Liver (tissue), 9 donors: Measurements from ENCODE around the gene ZGRF1. TPM values are rescaled to one million over a fixed set of nuclear protein-coding genes. Genes with fewer than 3 reads are reported as not detected.

Experiments used
- DNase-seq: peaks from one replicate; pipeline ENCODE4 v3.0.0-alpha.2; 2017; ENCODE audit warnings: low spot score
- H3K27ac ChIP-seq, 2 donors: one replicate each; pipeline ENCODE4 v1.7.0; 2013; ENCODE audit warnings: inconsistent platforms in 2 of 2, low read length in 2 of 2, control low read depth in 1 of 2, low read depth in 1 of 2, mild to moderate bottlenecking in 1 of 2
- H3K27me3 ChIP-seq, 4 donors: one replicate each; pipeline versions ENCODE4 v1.6.1 to v1.7.0; 2013; ENCODE audit warnings: low read length in 3 of 4, inconsistent platforms in 1 of 4, mild to moderate bottlenecking in 1 of 4, moderate library complexity in 1 of 4; ENCODE audit not compliant: control insufficient read depth in 4 of 4, insufficient read depth in 4 of 4
- H3K36me3 ChIP-seq, 4 donors: one replicate each; pipeline versions ENCODE4 v1.6.1 to v1.7.0; 2013; ENCODE audit warnings: low read length in 3 of 4, mild to moderate bottlenecking in 3 of 4, low read depth in 1 of 4, moderate library complexity in 1 of 4; ENCODE audit not compliant: control insufficient read depth in 4 of 4, insufficient read depth in 3 of 4
- H3K4me1 ChIP-seq, 4 donors: one replicate each; pipeline versions ENCODE4 v1.6.1 to v1.7.0; 2013; ENCODE audit warnings: low read length in 3 of 4, mild to moderate bottlenecking in 3 of 4, moderate library complexity in 1 of 4; ENCODE audit not compliant: control insufficient read depth in 4 of 4, insufficient read depth in 4 of 4
- H3K4me3 ChIP-seq, 3 donors: one replicate each; pipeline versions ENCODE4 v1.6.1 to v1.7.0; 2013; ENCODE audit warnings: low read length in 3 of 3, control low read depth in 1 of 3, low read depth in 1 of 3, mild to moderate bottlenecking in 1 of 3
- H3K9ac ChIP-seq, 2 donors: one replicate each; pipeline ENCODE4 v1.7.0; 2013; ENCODE audit warnings: low read length in 2 of 2, mild to moderate bottlenecking in 2 of 2, moderate library complexity in 2 of 2, control low read depth in 1 of 2, low read depth in 1 of 2
- H3K9me3 ChIP-seq, 4 donors: one replicate each; pipeline versions ENCODE4 v1.6.1 to v1.7.0; 2013; ENCODE audit warnings: low read length in 3 of 4; ENCODE audit not compliant: control insufficient read depth in 4 of 4
- EGR1 ChIP-seq, 2 donors: IDR thresholded peaks; 2 replicates each; pipeline ENCODE4 v1.6.1; 2016 to 2018; ENCODE audit warnings: antibody characterized with exemption in 2 of 2, low read depth in 2 of 2
- FOXA1 ChIP-seq: IDR thresholded peaks from 2 replicates; pipeline ENCODE4 v1.6.1; 2016; ENCODE audit warnings: antibody characterized with exemption
- FOXA2 ChIP-seq: IDR thresholded peaks from 2 replicates; pipeline ENCODE4 v1.6.1; 2016; ENCODE audit warnings: antibody characterized with exemption
- GABPA ChIP-seq, 2 donors: IDR thresholded peaks in 1 of 2; conservative IDR thresholded peaks in 1 of 2; 2 replicates each; pipeline ENCODE4 v1.6.1; 2016; ENCODE audit warnings: antibody characterized with exemption in 2 of 2, mild to moderate bottlenecking in 1 of 2, moderate library complexity in 1 of 2
- HNF4A ChIP-seq, 2 donors: conservative IDR thresholded peaks; 2 replicates each; pipeline ENCODE4 v1.6.1; 2016; ENCODE audit warnings: antibody characterized with exemption in 2 of 2, mild to moderate bottlenecking in 2 of 2
- HNF4G ChIP-seq: IDR thresholded peaks from 2 replicates; pipeline ENCODE4 v1.6.1; 2016; ENCODE audit warnings: antibody characterized with exemption
- JUND ChIP-seq, 2 donors: IDR thresholded peaks; 2 replicates each; pipeline ENCODE4 v1.6.1; 2016; ENCODE audit warnings: antibody characterized with exemption in 2 of 2
- NR2F2 ChIP-seq: IDR thresholded peaks from 2 replicates; pipeline ENCODE4 v1.6.1; 2016; ENCODE audit warnings: antibody characterized with exemption
- RAD21 ChIP-seq, 2 donors: IDR thresholded peaks; 2 replicates each; pipeline ENCODE4 v1.6.1; 2016; ENCODE audit warnings: antibody characterized with exemption in 2 of 2, mild to moderate bottlenecking in 2 of 2
- RXRA ChIP-seq, 2 donors: IDR thresholded peaks; 2 replicates each; pipeline ENCODE4 v1.6.1; 2017 to 2018; ENCODE audit warnings: antibody characterized with exemption in 2 of 2, mild to moderate bottlenecking in 1 of 2
- SP1 ChIP-seq: IDR thresholded peaks from 2 replicates; pipeline ENCODE4 v1.6.1; 2018; ENCODE audit warnings: antibody characterized with exemption, mild to moderate bottlenecking
- TAF1 ChIP-seq: conservative IDR thresholded peaks from 2 replicates; pipeline ENCODE4 v1.6.1; 2016; ENCODE audit warnings: antibody characterized with exemption, mild to moderate bottlenecking
- YY1 ChIP-seq: IDR thresholded peaks from 2 replicates; pipeline ENCODE4 v1.6.1; 2016; ENCODE audit warnings: antibody characterized with exemption, mild to moderate bottlenecking
- WGBS: extraction: QIAGEN DNeasy Blood & Tissue Kit; methylation state at CpG from one replicate; pipeline ENCODE4 v1.1.7; 2013; 5-methylcytosine and 5-hydroxymethylcytosine counted together
- polyA plus RNA-seq, 2 donors: library from polyadenylated mRNA; stranded (reverse) in 1 of 2; unstranded in 1 of 2; fragments of 200-250 nt in 1 of 2; fragments of >200 nt in 1 of 2; fragmentation: Nextera tagmentation in 1 of 2; extraction: Ambion mirVana in 1 of 2; gene quantifications; one replicate each; pipeline versions ENCODE4 v1.2.1 to v1.2.3, GENCODE V29; 2013 to 2015
- total RNA-seq, 2 donors: library from RNA; depleted of rRNA; stranded (reverse); fragments of >200 nt; gene quantifications; one replicate each; pipeline ENCODE4 v1.2.3, GENCODE V29; 2014
- TF ChIP-seq, protein P1 (sequence below): IDR thresholded peaks from 2 replicates; pipeline ENCODE4 v1.6.1; 2016; ENCODE audit warnings: antibody characterized with exemption, mild to moderate bottlenecking
- TF ChIP-seq, protein P2 (sequence below): IDR thresholded peaks from 2 replicates; pipeline ENCODE4 v1.6.1; 2016; ENCODE audit warnings: antibody characterized with exemption
- TF ChIP-seq, protein P3 (sequence below): IDR thresholded peaks from 2 replicates; pipeline ENCODE4 v1.6.1; 2016; ENCODE audit warnings: antibody characterized with exemption
- TF ChIP-seq, protein P4 (sequence below): IDR thresholded peaks from 2 replicates; pipeline ENCODE4 v1.6.1; 2016; ENCODE audit warnings: antibody characterized with exemption
- TF ChIP-seq, protein P5 (sequence below): fragments of 150-350 bp; IDR thresholded peaks from 2 replicates; pipeline ENCODE4 v1.5.1; 2017; ENCODE audit warnings: improper control_type of control experiment, low read depth, low read length; ENCODE audit not compliant: missing input control
- donor health status: healthy.
- donor health status: healthy.
- donor health status: healthy.
- donor health status: healthy.
- donor health status: healthy.

The ZGRF1 gene, protein sequence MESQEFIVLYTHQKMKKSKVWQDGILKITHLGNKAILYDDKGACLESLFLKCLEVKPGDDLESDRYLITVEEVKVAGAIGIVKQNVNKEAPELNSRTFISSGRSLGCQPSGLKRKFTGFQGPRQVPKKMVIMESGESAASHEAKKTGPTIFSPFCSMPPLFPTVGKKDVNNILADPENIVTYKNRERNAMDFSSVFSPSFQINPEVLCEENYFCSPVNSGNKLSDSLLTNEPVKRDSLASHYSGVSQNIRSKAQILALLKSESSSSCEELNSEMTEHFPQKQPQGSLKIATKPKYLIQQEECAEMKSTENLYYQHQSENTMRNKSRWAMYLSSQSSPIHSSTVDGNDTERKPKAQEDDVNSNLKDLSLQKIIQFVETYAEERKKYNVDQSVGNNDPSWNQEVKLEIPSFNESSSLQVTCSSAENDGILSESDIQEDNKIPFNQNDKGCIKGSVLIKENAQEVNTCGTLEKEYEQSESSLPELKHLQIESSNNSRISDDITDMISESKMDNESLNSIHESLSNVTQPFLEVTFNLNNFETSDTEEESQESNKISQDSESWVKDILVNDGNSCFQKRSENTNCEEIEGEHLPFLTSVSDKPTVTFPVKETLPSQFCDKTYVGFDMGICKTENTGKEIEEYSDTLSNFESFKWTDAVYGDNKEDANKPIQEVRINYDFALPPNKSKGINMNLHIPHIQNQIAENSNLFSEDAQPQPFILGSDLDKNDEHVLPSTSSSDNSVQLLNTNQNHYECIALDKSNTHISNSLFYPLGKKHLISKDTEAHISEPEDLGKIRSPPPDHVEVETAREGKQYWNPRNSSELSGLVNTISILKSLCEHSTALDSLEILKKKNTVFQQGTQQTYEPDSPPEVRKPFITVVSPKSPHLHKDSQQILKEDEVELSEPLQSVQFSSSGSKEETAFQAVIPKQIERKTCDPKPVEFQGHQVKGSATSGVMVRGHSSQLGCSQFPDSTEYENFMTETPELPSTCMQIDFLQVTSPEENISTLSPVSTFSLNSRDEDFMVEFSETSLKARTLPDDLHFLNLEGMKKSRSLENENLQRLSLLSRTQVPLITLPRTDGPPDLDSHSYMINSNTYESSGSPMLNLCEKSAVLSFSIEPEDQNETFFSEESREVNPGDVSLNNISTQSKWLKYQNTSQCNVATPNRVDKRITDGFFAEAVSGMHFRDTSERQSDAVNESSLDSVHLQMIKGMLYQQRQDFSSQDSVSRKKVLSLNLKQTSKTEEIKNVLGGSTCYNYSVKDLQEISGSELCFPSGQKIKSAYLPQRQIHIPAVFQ (N-terminal part only)
- total RNA-seq (10 to 100 TPM in 1 of 2 donors, 1 to 10 TPM in 1; 2.9 to 12.7 TPM), polyA plus RNA-seq (1 to 10 TPM in 1 of 2 donors, under 1 TPM in 1; 0.38 to 1.2 TPM)

DNA sequence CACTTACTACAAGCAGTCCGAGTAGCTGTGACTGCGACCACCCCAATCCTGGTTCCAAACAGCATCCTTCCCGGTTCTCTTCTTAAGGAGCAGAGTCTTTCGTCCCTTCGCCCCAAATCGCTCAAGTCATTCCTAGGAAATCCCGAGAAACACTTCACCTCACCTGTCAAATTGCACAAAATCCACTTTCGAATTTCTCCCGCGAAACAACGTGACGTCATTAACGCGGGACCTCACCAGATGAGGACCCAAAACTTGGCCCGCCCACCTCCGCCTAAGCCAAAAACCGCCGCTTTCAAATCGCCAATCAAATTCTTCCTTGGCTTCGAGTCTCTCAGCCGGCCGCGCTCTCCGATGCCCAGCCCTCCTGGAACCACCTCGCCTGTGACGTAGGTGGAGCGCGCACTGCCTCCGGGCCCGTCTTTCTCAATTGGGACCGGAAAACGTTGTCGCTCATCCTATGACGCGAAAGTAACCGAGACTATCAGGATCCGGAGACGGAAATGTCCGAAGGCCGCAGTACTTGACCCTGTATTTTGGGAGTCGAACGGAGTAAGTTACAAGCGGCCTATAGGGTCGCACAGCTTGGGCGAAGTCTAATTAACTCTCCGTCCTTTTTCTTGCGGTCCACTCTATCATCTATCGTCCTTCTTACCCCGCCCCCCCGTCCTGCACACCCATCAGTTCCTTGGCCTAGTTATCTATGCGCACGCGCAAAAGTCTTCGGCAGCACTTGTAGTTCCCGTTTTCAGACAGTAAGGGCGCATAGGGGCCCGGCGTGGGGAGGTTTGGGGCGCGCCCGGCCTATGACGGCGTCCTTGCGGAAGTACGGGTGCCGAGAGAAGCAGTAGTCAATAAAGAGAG, at the start of gene ZGRF1, which contains the start of gene LARP7:
Gene ZGRF1, minus strand, starts transcription at position 222 of the 864 bp plus-strand sequence. CDS start 3,733 bp downstream, outside the sequence.
Gene LARP7, plus strand, starts transcription at position 456 of the 864 bp plus-strand sequence. CDS start 7,527 bp downstream, outside the sequence.
- peak; percentile 95 for DNase-seq
- peak within 1 kb of the TSS; percentile 94 to 97 for H3K27ac ChIP-seq
- peaks cover 2 to 22% (median 20%) of the 10 kb centered on the region in 4 donors for H3K4me1 ChIP-seq
- no peaks in the 10 kb centered on the region for H3K27me3 ChIP-seq
- peak within 1 kb of the TSS; percentile 47 to 95 for H3K9ac ChIP-seq
- H3K4me3 ChIP-seq = peak within 1 kb of the TSS; percentile 69 to 95 (median 89)
- H3K36me3 ChIP-seq = no peaks in the 10 kb centered on the region
- no peaks in the 10 kb centered on the region for H3K9me3 ChIP-seq
- TF ChIP-seq, protein P1, sequence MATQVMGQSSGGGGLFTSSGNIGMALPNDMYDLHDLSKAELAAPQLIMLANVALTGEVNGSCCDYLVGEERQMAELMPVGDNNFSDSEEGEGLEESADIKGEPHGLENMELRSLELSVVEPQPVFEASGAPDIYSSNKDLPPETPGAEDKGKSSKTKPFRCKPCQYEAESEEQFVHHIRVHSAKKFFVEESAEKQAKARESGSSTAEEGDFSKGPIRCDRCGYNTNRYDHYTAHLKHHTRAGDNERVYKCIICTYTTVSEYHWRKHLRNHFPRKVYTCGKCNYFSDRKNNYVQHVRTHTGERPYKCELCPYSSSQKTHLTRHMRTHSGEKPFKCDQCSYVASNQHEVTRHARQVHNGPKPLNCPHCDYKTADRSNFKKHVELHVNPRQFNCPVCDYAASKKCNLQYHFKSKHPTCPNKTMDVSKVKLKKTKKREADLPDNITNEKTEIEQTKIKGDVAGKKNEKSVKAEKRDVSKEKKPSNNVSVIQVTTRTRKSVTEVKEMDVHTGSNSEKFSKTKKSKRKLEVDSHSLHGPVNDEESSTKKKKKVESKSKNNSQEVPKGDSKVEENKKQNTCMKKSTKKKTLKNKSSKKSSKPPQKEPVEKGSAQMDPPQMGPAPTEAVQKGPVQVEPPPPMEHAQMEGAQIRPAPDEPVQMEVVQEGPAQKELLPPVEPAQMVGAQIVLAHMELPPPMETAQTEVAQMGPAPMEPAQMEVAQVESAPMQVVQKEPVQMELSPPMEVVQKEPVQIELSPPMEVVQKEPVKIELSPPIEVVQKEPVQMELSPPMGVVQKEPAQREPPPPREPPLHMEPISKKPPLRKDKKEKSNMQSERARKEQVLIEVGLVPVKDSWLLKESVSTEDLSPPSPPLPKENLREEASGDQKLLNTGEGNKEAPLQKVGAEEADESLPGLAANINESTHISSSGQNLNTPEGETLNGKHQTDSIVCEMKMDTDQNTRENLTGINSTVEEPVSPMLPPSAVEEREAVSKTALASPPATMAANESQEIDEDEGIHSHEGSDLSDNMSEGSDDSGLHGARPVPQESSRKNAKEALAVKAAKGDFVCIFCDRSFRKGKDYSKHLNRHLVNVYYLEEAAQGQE = no peak
- TF ChIP-seq, protein P2, sequence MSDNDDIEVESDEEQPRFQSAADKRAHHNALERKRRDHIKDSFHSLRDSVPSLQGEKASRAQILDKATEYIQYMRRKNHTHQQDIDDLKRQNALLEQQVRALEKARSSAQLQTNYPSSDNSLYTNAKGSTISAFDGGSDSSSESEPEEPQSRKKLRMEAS = peak; percentile 75
- TF ChIP-seq FOXA1 = peak; percentile 33
- TF ChIP-seq GABPA (IDR thresholded peaks at IDR 0.05 in 1 of 2, conservative IDR thresholded peaks at IDR 0.05 in 1 of 2) = peak; percentile 70 to 93
- TF ChIP-seq, protein P3, sequence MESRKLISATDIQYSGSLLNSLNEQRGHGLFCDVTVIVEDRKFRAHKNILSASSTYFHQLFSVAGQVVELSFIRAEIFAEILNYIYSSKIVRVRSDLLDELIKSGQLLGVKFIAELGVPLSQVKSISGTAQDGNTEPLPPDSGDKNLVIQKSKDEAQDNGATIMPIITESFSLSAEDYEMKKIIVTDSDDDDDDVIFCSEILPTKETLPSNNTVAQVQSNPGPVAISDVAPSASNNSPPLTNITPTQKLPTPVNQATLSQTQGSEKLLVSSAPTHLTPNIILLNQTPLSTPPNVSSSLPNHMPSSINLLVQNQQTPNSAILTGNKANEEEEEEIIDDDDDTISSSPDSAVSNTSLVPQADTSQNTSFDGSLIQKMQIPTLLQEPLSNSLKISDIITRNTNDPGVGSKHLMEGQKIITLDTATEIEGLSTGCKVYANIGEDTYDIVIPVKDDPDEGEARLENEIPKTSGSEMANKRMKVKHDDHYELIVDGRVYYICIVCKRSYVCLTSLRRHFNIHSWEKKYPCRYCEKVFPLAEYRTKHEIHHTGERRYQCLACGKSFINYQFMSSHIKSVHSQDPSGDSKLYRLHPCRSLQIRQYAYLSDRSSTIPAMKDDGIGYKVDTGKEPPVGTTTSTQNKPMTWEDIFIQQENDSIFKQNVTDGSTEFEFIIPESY = peak; percentile 95
- peak; percentile 11 to 19 for TF ChIP-seq HNF4A (conservative IDR thresholded peaks at IDR 0.05)
- TF ChIP-seq FOXA2 = no peak
- peak; percentile 46 to 55 for TF ChIP-seq RAD21 (IDR thresholded peaks at IDR 0.05)
- peak; percentile 81 for TF ChIP-seq SP1
- TF ChIP-seq TAF1 = no peak
- TF ChIP-seq EGR1 (IDR thresholded peaks at IDR 0.05; ENCODE audit: low read depth in 2 of 2) = peak; percentile 25 to 37
- TF ChIP-seq, protein P4, sequence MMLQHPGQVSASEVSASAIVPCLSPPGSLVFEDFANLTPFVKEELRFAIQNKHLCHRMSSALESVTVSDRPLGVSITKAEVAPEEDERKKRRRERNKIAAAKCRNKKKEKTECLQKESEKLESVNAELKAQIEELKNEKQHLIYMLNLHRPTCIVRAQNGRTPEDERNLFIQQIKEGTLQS = no peak
- peak; percentile 19 to 49 for TF ChIP-seq RXRA (IDR thresholded peaks at IDR 0.05)
- peak; percentile 89 for TF ChIP-seq YY1
- TF ChIP-seq NR2F2 = peak; percentile 45
- TF ChIP-seq, protein P5, sequence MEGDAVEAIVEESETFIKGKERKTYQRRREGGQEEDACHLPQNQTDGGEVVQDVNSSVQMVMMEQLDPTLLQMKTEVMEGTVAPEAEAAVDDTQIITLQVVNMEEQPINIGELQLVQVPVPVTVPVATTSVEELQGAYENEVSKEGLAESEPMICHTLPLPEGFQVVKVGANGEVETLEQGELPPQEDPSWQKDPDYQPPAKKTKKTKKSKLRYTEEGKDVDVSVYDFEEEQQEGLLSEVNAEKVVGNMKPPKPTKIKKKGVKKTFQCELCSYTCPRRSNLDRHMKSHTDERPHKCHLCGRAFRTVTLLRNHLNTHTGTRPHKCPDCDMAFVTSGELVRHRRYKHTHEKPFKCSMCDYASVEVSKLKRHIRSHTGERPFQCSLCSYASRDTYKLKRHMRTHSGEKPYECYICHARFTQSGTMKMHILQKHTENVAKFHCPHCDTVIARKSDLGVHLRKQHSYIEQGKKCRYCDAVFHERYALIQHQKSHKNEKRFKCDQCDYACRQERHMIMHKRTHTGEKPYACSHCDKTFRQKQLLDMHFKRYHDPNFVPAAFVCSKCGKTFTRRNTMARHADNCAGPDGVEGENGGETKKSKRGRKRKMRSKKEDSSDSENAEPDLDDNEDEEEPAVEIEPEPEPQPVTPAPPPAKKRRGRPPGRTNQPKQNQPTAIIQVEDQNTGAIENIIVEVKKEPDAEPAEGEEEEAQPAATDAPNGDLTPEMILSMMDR = peak; percentile 97
- peak; percentile 21 to 38 for TF ChIP-seq JUND (IDR thresholded peaks at IDR 0.05)
- no peak for TF ChIP-seq HNF4G
- WGBS = under 1% methylated on average over 66 of the region's 66 CpGs
